HFF-Myc (cell line): Measurements from ENCODE around the gene SLC30A9.

ENCODE experiments used
- DNase-seq: peaks from one replicate; pipeline ENCODE4 v3.0.0-alpha.2; 2011; ENCODE audit warnings: low read depth; ENCODE audit errors: extremely low read depth
- H3K4me3 ChIP-seq: replicated peaks from 2 replicates; pipeline ENCODE4 v1.5.1; 2011; ENCODE audit warnings: low read depth, mild to moderate bottlenecking, control low read depth, low read length
- CTCF ChIP-seq: IDR thresholded peaks from 2 replicates; pipeline ENCODE4 v1.5.1; 2012; ENCODE audit warnings: mild to moderate bottlenecking, low read depth, low read length, control low read depth; ENCODE audit errors: missing control alignments

Gene SLC30A9

GRCh38 chr4:41994461-41994985 is 4.2 kb downstream of the SLC30A9 start:
- DNase-seq: no peak
- no peak for TF ChIP-seq CTCF
- H3K4me3 ChIP-seq: no peak overlapping the region

DNA sequence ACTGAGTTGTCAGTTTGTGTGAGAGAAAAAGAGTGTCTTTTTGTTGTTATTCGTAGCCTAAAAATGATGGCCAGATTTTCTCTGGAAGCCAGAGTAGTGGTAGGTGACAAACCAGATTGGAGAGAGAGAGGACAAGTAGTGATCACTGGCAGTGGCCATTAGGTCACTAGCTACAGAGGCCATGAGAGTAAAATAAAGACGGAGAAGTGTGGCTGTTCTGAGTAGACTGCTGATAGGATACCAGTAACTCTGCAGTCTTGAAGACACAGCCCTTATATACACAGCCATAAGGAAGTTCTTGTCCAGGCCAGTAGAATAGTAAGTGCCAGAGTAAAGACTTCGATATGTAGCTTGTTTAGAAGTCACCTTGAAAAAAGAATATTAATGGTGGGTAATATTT is 7.7 kb downstream of the SLC30A9 start:
- no peak for TF ChIP-seq CTCF
- no peak overlapping the region for H3K4me3 ChIP-seq
- no peak for DNase-seq

GRCh38 chr4:41999321-41999720 is 9.0 kb downstream of the SLC30A9 start:
- no peak for TF ChIP-seq CTCF
- DNase-seq: no peak
- no peak overlapping the region for H3K4me3 ChIP-seq

DNA sequence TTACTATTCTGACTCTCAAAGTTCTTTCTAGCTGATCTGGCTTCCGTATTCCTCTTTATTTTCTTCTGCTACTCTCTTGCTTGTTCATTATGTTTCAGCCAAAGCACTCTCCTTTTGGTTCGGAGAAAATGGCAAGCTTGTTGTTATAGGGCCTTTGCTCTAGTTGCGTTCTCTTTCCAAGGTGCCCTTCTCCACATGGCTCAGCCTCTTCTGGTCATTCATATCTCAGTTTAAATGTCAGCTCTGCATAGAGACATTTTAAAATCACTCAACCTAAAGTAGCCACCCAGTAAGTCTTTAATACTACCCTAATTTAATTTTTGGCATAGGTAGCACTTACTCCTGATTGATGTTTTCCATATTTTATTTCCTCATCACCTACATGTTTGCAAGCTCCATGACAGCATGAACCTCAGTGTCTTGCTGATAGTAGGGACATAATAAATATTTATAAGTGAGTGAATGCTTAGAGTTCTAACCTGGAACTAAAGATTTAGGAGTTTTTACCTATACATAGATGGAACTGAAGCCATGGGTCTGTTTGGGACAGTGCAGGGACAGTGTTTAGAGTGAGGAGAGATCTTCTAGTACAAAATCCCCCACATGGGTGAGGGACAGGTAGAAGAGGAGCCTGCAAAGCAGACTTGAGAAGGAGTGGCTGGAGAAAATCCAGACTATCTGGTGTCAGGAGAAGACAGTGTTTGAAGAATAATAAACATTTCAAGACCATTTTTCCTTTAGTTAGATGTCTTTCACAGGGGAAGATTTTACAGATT is 17.9 kb downstream of the SLC30A9 start:
- H3K4me3 ChIP-seq: no peak overlapping the region
- DNase-seq: no peak
- no peak for TF ChIP-seq CTCF

DNA sequence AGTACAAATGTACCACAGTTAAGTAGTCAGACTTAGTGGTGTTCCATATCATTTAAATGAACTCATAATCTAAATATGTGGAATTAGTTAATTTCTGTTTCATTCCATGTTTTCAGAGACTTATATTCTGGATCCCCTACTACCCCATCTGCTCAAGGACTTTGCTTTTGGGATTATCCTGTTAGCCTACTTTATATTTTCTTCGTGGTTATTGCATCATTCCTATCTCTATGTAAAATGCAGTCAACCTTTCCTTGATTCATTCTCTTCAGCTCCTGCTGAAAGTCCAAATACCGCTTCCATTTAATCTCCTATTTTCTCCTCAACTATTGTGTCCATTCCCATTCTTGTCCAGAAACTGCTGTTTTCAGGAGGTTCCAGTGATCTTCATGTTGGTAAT is 25.1 kb downstream of the SLC30A9 start:
- TF ChIP-seq CTCF: no peak
- DNase-seq: no peak
- no peak overlapping the region for H3K4me3 ChIP-seq

GRCh38 chr4:42018451-42018850 is 28.1 kb downstream of the SLC30A9 start:
- DNase-seq: no peak
- no peak overlapping the region for H3K4me3 ChIP-seq
- TF ChIP-seq CTCF: no peak
